Hepatocyte (in vitro differentiated cells): ENCODE results near the gene CCDC9B. TPM values are rescaled to one million over a fixed set of nuclear protein-coding genes. Genes with fewer than 3 reads are reported as not detected.

Experiments used
- DNase-seq: peaks from one replicate; pipeline ENCODE4 v3.0.0-alpha.2; 2016; ENCODE audit warnings: low spot score
- H2AFZ ChIP-seq: fragments of 200-600 bp; sonication (generic); 2 replicates; pipeline ENCODE4 v1.6.0; 2016; ENCODE audit warnings: antibody characterized with exemption, mild to moderate bottlenecking
- H3K27ac ChIP-seq: fragments of 200-600 bp; sonication (generic); 2 replicates; pipeline ENCODE4 v1.5.1; 2016; ENCODE audit warnings: mild to moderate bottlenecking
- H3K27me3 ChIP-seq: fragments of 200-600 bp; sonication (generic); 2 replicates; pipeline ENCODE4 v1.6.1; 2016
- H3K36me3 ChIP-seq: fragments of 200-600 bp; sonication (generic); replicated peaks from 2 replicates; pipeline ENCODE4 v1.5.1; 2016; ENCODE audit warnings: low read depth; ENCODE audit not compliant: insufficient read depth
- H3K4me1 ChIP-seq: fragments of 200-600 bp; sonication (generic); 2 replicates; pipeline ENCODE4 v1.5.1; 2016; ENCODE audit warnings: mild to moderate bottlenecking, moderate library complexity; ENCODE audit not compliant: insufficient read depth
- H3K4me2 ChIP-seq: fragments of 200-600 bp; sonication (generic); 2 replicates; pipeline ENCODE4 v1.6.0; 2016
- H3K4me3 ChIP-seq: fragments of 200-600 bp; sonication (generic); 2 replicates; pipeline ENCODE4 v1.5.1; 2016; ENCODE audit warnings: mild to moderate bottlenecking
- H3K79me2 ChIP-seq: fragments of 200-600 bp; sonication (generic); 2 replicates; pipeline ENCODE4 v1.6.0; 2017; ENCODE audit warnings: mild to moderate bottlenecking
- H3K9me2 ChIP-seq: fragments of 200-600 bp; sonication (generic); replicated peaks from 2 replicates; pipeline ENCODE4 v1.6.0; 2017; ENCODE audit warnings: mild to moderate bottlenecking; ENCODE audit not compliant: insufficient read depth
- H3K9me3 ChIP-seq: fragments of 200-600 bp; sonication (generic); 2 replicates; pipeline ENCODE4 v1.5.1; 2016; ENCODE audit warnings: low read depth, mild to moderate bottlenecking
- H4K20me1 ChIP-seq: fragments of 200-600 bp; sonication (generic); 2 replicates; pipeline ENCODE4 v1.6.0; 2016; ENCODE audit warnings: mild to moderate bottlenecking; ENCODE audit not compliant: insufficient read depth, poor library complexity, severe bottlenecking
- CTCF ChIP-seq: fragments of 200-600 bp; sonication (generic); IDR thresholded peaks from 2 replicates; pipeline ENCODE4 v1.5.1; 2016; ENCODE audit warnings: antibody characterized with exemption, mild to moderate bottlenecking; ENCODE audit not compliant: poor library complexity
- EZH2 ChIP-seq: fragments of 200-600 bp; sonication (generic); IDR thresholded peaks from 2 replicates; pipeline ENCODE4 v1.6.1; 2016; ENCODE audit warnings: antibody characterized with exemption, mild to moderate bottlenecking, borderline replicate concordance
- EZH2phosphoT487 ChIP-seq: fragments of 200-600 bp; sonication (generic); IDR thresholded peaks from one replicate; pipeline ENCODE4 v1.6.1; 2018; ENCODE audit warnings: antibody characterized with exemption, mild to moderate bottlenecking, low read depth, moderate library complexity; ENCODE audit not compliant: unreplicated experiment, severe bottlenecking
- WGBS: methylation state at CpG from one replicate; pipeline ENCODE4 v1.1.6; 2016; ENCODE audit warnings: low lambda C conversion rate; ENCODE audit errors: missing lambda C conversion rate; 5-methylcytosine and 5-hydroxymethylcytosine counted together
- polyA plus RNA-seq: library from polyadenylated mRNA; unstranded; fragments of >200 nt; fragmentation: Nextera tagmentation; extraction: Ambion mirVana; gene quantifications from 2 replicates; pipeline ENCODE4 v1.2.1, GENCODE V29; 2016
- total RNA-seq: library from RNA; depleted of rRNA; stranded (reverse); fragments of >200 nt; gene quantifications from 2 replicates; pipeline ENCODE4 v1.2.3, GENCODE V29; 2014

CCDC9B gene
- total and polyA plus RNA-seq, 2 experiments from 2014 or later, result 4.0 to 7.6 TPM

DNA sequence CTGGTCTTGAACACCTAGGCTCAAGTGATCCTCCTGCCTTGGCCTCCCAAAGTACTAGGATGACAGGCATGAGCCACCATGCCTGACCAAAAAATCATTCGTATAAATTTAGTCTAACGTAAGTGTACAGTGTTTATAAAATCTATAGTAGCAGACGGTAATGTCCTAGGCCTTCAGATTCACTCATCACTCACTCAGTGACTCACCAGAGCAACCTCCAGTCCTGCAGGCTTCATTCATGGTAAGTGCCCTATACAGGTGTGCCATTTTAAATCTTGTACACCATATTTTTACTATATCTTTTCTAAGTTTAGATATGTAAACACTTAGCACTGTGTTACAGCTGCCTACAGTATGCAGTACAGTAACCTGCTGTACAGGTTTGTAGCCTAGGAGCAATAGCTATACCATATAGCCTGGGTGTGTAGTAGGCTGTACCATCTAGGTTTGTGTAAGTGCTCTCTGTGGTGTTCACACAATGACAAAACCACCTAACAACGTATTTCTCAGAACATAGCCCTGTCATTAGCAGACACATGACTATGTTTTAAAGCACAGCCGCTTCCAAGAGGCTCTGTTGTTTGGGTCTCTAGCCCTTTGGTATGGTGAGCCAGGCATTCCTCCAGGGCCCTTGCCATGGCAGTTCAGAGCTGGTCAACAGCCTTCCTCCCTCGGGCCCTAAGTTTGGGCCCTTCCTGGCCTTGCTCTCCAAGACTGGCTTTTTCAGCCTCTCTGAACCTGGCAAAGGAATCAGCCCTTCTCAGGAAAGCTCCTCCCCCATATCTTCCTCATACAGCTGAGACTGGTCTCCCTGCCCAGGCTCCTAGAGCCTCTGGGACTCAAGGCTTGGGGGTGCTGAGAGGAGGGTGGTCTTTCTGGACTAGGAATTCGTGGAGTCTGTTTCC, 1.9 kb upstream of the CCDC9B start:
- peak overlapping the region; percentile 80 for H3K27ac ChIP-seq
- H3K36me3 ChIP-seq, result no peaks in the 10 kb centered on the region
- H3K4me1 ChIP-seq, result peaks cover 59% of the 10 kb centered on the region
- H3K4me2 ChIP-seq, result no peak overlapping the region
- 79% methylated on average over 7 of the region's 7 CpGs for WGBS
- TF ChIP-seq EZH2phosphoT487, result no peak
- no peak for TF ChIP-seq CTCF
- TF ChIP-seq EZH2, result no peak
- no peaks in the 10 kb centered on the region for H3K79me2 ChIP-seq
- H2AFZ ChIP-seq, result no peak overlapping the region
- H3K4me3 ChIP-seq, result no peak overlapping the region
- no peak for DNase-seq
- H3K27me3 ChIP-seq, result no peaks in the 10 kb centered on the region
- no peaks in the 10 kb centered on the region for H3K9me3 ChIP-seq
- no peaks in the 10 kb centered on the region for H4K20me1 ChIP-seq
- H3K9me2 ChIP-seq, result no peaks in the 10 kb centered on the region

GRCh38 chr15:40340038-40340739, 550 bp downstream of the CCDC9B start:
- Histone ChIP-seq H4K20me1 (no peaks in the 10 kb centered on the region), H3K27me3 (no peaks in the 10 kb centered on the region), H3K4me2 (peak overlapping the region; percentile 70), H3K9me2 (no peaks in the 10 kb centered on the region), H3K4me1 (peaks cover 47% of the 10 kb centered on the region), H3K36me3 (no peaks in the 10 kb centered on the region), H3K9me3 (no peaks in the 10 kb centered on the region), H2AFZ (peak overlapping the region; percentile 21), H3K79me2 (no peaks in the 10 kb centered on the region), H3K27ac (peak overlapping the region; percentile 96), H3K4me3 (no peak overlapping the region)
- DNase-seq, result peak; percentile 65
- TF ChIP-seq CTCF (no peak), EZH2phosphoT487 (no peak), EZH2 (no peak)
- 62% methylated on average over 12 of the region's 14 CpGs for WGBS

DNA sequence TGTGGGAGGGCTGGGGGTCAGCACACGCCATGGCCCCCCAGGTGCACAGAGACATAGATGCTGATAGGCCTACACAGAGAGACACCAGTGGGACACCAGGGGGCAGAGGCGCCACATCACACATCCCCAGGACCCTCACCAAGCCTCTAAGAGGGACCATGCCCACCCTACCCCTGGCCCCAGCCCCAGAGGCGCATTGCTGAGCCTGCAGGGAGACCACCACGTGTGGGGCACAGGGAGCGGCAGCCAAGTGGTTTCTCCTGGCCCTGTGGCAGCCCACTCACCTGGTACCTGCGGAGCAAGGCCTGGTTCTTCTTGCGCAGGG, 1.2 kb downstream of the CCDC9B start:
- H3K4me2 ChIP-seq, result peak overlapping the region; percentile 70
- H3K79me2 ChIP-seq, result no peaks in the 10 kb centered on the region
- WGBS, result 88% methylated on average over 7 of the region's 7 CpGs
- no peaks in the 10 kb centered on the region for H3K9me2 ChIP-seq
- H3K4me3 ChIP-seq, result no peak overlapping the region
- peaks cover 49% of the 10 kb centered on the region for H3K4me1 ChIP-seq
- no peak overlapping the region for H2AFZ ChIP-seq
- TF ChIP-seq EZH2phosphoT487 (no peak), CTCF (no peak)
- no peaks in the 10 kb centered on the region for H4K20me1 ChIP-seq
- DNase-seq, result no peak
- peak overlapping the region; percentile 96 for H3K27ac ChIP-seq
- H3K9me3 ChIP-seq, result no peaks in the 10 kb centered on the region
- H3K27me3 ChIP-seq, result no peaks in the 10 kb centered on the region
- no peaks in the 10 kb centered on the region for H3K36me3 ChIP-seq
